ENCODE results near the gene SETD2. TPM values are rescaled to one million over a fixed set of nuclear protein-coding genes. Genes with fewer than 3 reads are reported as not detected.

SETD2 gene
- total and polyA plus RNA-seq, 9 of the 15 experiments (the other 6 are each of a cell fraction or from before 2014, with no cell fraction given), result 8.2 to 44.0 (median 33.6) TPM

DNA sequence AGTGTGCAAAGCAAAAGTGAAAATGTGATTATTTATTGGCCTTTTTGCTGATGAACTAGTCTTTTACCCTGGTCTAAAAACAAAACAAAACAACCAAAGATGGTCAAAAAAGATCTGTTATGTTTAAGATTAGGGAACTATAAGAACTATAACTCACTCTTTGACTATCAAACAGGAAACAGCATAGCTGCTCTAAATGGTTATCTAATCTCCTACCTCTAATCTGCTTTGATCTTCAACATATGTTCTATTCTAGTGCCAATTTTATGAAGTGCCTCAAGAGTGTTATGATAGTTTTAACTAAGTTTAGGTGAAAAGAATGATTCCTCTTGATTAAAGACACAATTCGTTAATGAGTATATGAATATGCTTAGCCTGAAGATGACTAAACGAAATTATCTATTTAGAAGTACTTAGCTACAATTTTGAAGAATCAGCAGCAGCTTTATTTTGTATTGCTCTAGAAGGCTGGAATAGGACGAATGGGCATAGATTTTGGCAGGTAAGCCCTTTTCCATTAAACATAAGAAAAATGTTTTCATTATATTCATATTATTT lies 46.0 kb downstream of the SETD2 start (continued):
- no peak for TF ChIP-seq JUND (IDR thresholded peaks at IDR 0.05; ENCODE audit: borderline replicate concordance, low read depth, low read length)
- peak; percentile 42; the same call in 1 of the 3 replicates for TF ChIP-seq JUND (tag; IDR thresholded peaks at IDR 0.05; ENCODE audit: borderline replicate concordance, low read depth, low read length)
- 0 out of 2 replicates have a peak, but pooled peaks have one; percentile 12 for TF ChIP-seq ATF7 (IDR thresholded peaks at IDR 0.05)
- TF ChIP-seq HDAC1 (IDR thresholded peaks at IDR 0.05), result 0 out of 4 replicates have a peak, but pooled peaks of 1 of the 2 experiments have one; percentile 29
- no peak for TF ChIP-seq SIN3A (IDR thresholded peaks at IDR 0.05; ENCODE audit: borderline replicate concordance in 2 of 2, control insufficient read depth in 1 of 2, low read depth in 2 of 2, low read length in 2 of 2)
- TF ChIP-seq, protein P1, sequence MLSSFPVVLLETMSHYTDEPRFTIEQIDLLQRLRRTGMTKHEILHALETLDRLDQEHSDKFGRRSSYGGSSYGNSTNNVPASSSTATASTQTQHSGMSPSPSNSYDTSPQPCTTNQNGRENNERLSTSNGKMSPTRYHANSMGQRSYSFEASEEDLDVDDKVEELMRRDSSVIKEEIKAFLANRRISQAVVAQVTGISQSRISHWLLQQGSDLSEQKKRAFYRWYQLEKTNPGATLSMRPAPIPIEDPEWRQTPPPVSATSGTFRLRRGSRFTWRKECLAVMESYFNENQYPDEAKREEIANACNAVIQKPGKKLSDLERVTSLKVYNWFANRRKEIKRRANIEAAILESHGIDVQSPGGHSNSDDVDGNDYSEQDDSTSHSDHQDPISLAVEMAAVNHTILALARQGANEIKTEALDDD (IDR thresholded peaks at IDR 0.05), result peak; percentile 87
- TF ChIP-seq RBBP5 (IDR thresholded peaks at IDR 0.05; ENCODE audit: borderline replicate concordance, insufficient read depth, low read length, poor library complexity, severe bottlenecking), result no peak
- TF ChIP-seq KHSRP (IDR thresholded peaks at IDR 0.05), result 0 out of 2 replicates have a peak, but pooled peaks have one; percentile 49
- TF ChIP-seq, protein P2, sequence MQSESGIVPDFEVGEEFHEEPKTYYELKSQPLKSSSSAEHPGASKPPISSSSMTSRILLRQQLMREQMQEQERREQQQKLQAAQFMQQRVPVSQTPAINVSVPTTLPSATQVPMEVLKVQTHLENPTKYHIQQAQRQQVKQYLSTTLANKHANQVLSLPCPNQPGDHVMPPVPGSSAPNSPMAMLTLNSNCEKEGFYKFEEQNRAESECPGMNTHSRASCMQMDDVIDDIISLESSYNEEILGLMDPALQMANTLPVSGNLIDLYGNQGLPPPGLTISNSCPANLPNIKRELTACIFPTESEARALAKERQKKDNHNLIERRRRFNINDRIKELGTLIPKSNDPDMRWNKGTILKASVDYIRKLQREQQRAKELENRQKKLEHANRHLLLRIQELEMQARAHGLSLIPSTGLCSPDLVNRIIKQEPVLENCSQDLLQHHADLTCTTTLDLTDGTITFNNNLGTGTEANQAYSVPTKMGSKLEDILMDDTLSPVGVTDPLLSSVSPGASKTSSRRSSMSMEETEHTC (IDR thresholded peaks at IDR 0.05), result no peak
- TF ChIP-seq NELFE (IDR thresholded peaks at IDR 0.05; ENCODE audit: insufficient read depth, insufficient read length), result no peak
- peak; percentile 62 for TF ChIP-seq GATA2 (CRISPR knock-in tag; IDR thresholded peaks at IDR 0.05)
- TF ChIP-seq ZNF717 (CRISPR knock-in tag; IDR thresholded peaks at IDR 0.05), result no peak
- TF ChIP-seq, protein P3, sequence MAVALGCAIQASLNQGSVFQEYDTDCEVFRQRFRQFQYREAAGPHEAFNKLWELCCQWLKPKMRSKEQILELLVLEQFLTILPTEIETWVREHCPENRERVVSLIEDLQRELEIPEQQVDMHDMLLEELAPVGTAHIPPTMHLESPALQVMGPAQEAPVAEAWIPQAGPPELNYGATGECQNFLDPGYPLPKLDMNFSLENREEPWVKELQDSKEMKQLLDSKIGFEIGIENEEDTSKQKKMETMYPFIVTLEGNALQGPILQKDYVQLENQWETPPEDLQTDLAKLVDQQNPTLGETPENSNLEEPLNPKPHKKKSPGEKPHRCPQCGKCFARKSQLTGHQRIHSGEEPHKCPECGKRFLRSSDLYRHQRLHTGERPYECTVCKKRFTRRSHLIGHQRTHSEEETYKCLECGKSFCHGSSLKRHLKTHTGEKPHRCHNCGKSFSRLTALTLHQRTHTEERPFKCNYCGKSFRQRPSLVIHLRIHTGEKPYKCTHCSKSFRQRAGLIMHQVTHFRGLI (CRISPR knock-in tag; IDR thresholded peaks at IDR 0.05), result no peak
- TF ChIP-seq ZNF766 (CRISPR knock-in tag; conservative IDR thresholded peaks at IDR 0.05), result peak; percentile 73
- 0 out of 2 replicates have a peak, but pooled peaks have one; percentile 40 for TF ChIP-seq ELF2 (CRISPR knock-in tag; IDR thresholded peaks at IDR 0.05)
- peak; percentile 55; the same call in 1 of the 2 replicates for TF ChIP-seq ZNF75A (CRISPR knock-in tag; IDR thresholded peaks at IDR 0.05)
- no peak for TF ChIP-seq PRMT5 (CRISPR knock-in tag; IDR thresholded peaks at IDR 0.05)
- TF ChIP-seq TEAD4 (IDR thresholded peaks at IDR 0.05; ENCODE audit: low read length), result peak; percentile 95
- TF ChIP-seq TEAD4 (CRISPR knock-in tag; IDR thresholded peaks at IDR 0.05; ENCODE audit: borderline replicate concordance), result no peak
- no peak for TF ChIP-seq ETV5 (CRISPR knock-in tag; IDR thresholded peaks at IDR 0.05; ENCODE audit: low read depth)
- no peak for TF ChIP-seq ZNF184 (CRISPR knock-in tag; IDR thresholded peaks at IDR 0.05)
- TF ChIP-seq ZNF830 (CRISPR knock-in tag; IDR thresholded peaks at IDR 0.05), result no peak
- no peak for TF ChIP-seq KAT8 (IDR thresholded peaks at IDR 0.05; ENCODE audit: low read depth)
- TF ChIP-seq ZNF551 (CRISPR knock-in tag; IDR thresholded peaks at IDR 0.05), result no peak
- no peak for TF ChIP-seq YY1 (IDR thresholded peaks at IDR 0.05; ENCODE audit: borderline replicate concordance in 1 of 3, control insufficient read depth in 1 of 3, extremely low read depth in 1 of 3, insufficient read depth in 3 of 3, insufficient read length in 1 of 3, insufficient replicate concordance in 2 of 3, low read depth in 1 of 3, low read length in 2 of 3)
- TF ChIP-seq SMARCB1 (IDR thresholded peaks at IDR 0.05; ENCODE audit: insufficient read length, low read depth), result peak; percentile 87
- TF ChIP-seq ZNF239 (CRISPR knock-in tag; IDR thresholded peaks at IDR 0.05), result peak; percentile 32; the same call in 1 of the 2 replicates
